GM12874 (cell line): Measurements from ENCODE around the gene ECHDC3.

ENCODE experiments used
- TF ChIP-seq, protein P1 (sequence below): IDR thresholded peaks from 2 replicates; pipeline ENCODE4 v1.5.1; 2011; ENCODE audit warnings: low read depth, mild to moderate bottlenecking, control low read depth, low read length, moderate library complexity; ENCODE audit not compliant: insufficient read depth

The ECHDC3 gene

GRCh38 chr10:11798845-11799735, 56.9 kb downstream of the ECHDC3 start:
- TF ChIP-seq, protein P1, sequence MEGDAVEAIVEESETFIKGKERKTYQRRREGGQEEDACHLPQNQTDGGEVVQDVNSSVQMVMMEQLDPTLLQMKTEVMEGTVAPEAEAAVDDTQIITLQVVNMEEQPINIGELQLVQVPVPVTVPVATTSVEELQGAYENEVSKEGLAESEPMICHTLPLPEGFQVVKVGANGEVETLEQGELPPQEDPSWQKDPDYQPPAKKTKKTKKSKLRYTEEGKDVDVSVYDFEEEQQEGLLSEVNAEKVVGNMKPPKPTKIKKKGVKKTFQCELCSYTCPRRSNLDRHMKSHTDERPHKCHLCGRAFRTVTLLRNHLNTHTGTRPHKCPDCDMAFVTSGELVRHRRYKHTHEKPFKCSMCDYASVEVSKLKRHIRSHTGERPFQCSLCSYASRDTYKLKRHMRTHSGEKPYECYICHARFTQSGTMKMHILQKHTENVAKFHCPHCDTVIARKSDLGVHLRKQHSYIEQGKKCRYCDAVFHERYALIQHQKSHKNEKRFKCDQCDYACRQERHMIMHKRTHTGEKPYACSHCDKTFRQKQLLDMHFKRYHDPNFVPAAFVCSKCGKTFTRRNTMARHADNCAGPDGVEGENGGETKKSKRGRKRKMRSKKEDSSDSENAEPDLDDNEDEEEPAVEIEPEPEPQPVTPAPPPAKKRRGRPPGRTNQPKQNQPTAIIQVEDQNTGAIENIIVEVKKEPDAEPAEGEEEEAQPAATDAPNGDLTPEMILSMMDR = no peak

DNA sequence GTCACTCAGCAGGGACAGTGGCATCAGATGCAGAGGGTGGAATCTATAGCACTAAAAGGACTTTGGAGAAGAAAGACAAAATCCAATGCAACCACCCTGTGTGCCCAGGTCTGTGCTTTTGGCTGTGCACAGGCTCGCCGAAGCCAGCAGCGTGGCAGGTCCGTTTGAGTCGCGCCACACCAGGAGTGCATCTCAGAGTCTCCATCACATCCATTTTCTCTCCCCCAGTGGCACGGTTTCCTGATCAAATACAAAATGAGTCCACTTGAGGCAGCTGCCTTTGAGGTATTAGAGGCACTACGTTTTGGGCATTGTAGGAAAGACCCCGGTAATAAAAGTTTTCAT, 57.5 kb downstream of the ECHDC3 start:
- TF ChIP-seq, protein P1 = no peak

GRCh38 chr10:11804336-11804735, 62.2 kb downstream of the ECHDC3 start:
- TF ChIP-seq, protein P1 = no peak

GRCh38 chr10:11805792-11806191, 63.6 kb downstream of the ECHDC3 start:
- TF ChIP-seq, protein P1 = no peak

GRCh38 chr10:11806706-11807105, 64.5 kb downstream of the ECHDC3 start:
- TF ChIP-seq, protein P1 = no peak

DNA sequence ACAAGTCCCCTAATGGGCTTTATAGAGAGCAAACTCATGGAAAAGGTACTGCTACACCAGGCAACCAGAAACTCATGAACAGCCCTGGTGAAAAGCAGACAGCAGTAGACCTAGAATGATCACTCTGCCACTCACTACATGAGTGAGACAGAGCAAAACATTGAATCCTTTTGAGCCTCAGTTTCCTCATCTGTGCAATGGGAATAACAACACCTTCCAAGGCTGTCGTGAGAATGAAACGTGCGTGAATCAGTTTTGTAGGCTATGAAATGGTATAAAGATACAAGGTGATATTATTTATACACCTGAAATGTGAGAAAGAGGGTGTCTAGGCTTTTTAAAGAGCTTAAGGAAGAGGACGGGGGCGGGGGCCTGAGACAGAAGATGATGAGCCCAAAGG, 66.6 kb downstream of the ECHDC3 start:
- TF ChIP-seq, protein P1 = no peak

DNA sequence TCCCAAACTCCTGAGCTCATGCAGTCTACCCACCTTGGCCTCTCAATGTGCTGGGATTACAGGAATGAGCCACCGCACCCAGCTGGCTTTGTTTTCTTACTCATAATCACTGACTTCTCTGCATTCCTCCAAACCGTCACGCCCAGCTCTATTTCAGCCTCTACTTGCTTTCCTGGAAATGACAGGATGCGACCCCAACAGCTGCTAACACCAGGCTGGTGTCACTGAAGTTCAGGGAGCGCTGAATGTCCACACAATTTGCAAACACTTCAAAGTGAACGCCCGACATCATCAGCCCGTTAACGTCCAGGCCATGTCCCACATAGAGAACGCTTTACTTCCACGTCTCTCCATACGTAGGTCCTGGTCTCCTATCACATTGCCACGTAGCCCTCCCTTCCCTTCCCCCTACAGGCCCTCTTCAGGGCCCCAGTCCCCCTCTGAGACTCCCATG, 68.2 kb downstream of the ECHDC3 start:
- TF ChIP-seq, protein P1 = no peak
